Ishikawa (cell line): ENCODE results near the gene ADK.
A peak's percentile ranks its signal among the peaks of the same experiment; 100 is the strongest.

Experiments
- CEBPB ChIP-seq: IDR thresholded peaks from 2 replicates; pipeline ENCODE4 v1.6.1; 2012
- CREB1 ChIP-seq: IDR thresholded peaks from 2 replicates; pipeline ENCODE4 v1.6.1; 2012; ENCODE audit warnings: low read depth
- EGR1 ChIP-seq: IDR thresholded peaks from 2 replicates; pipeline ENCODE4 v1.6.1; 2012
- EP300 ChIP-seq: IDR thresholded peaks from 2 replicates; pipeline ENCODE4 v1.6.1; 2012; ENCODE audit warnings: borderline replicate concordance
- FOXM1 ChIP-seq: IDR thresholded peaks from 2 replicates; pipeline ENCODE4 v1.6.1; 2012; ENCODE audit warnings: low read depth, borderline replicate concordance
- MAX ChIP-seq: IDR thresholded peaks from 2 replicates; pipeline ENCODE4 v1.6.1; 2012
- NFIC ChIP-seq: IDR thresholded peaks from 2 replicates; pipeline ENCODE4 v1.6.1; 2012
- RAD21 ChIP-seq: IDR thresholded peaks from 2 replicates; pipeline ENCODE4 v1.6.1; 2012; ENCODE audit warnings: low read depth
- TAF1 ChIP-seq: IDR thresholded peaks from 2 replicates; pipeline ENCODE4 v1.6.1; 2012; ENCODE audit warnings: low read depth, mild to moderate bottlenecking
- TCF12 ChIP-seq: IDR thresholded peaks from 2 replicates; pipeline ENCODE4 v1.6.1; 2012; ENCODE audit warnings: low read depth
- TEAD4 ChIP-seq: IDR thresholded peaks from 2 replicates; pipeline ENCODE4 v1.6.1; 2012
- USF1 ChIP-seq: IDR thresholded peaks from 2 replicates; pipeline ENCODE4 v1.6.1; 2012
- YY1 ChIP-seq: IDR thresholded peaks from 2 replicates; pipeline ENCODE4 v1.6.1; 2012; ENCODE audit warnings: low read depth
- ZBTB7A ChIP-seq: IDR thresholded peaks from 2 replicates; pipeline ENCODE4 v1.6.1; 2012; ENCODE audit warnings: low read depth
- TF ChIP-seq, protein P1 (sequence below): IDR thresholded peaks from 2 replicates; pipeline ENCODE4 v1.6.1; 2012; ENCODE audit warnings: low read depth, mild to moderate bottlenecking

The ADK gene

GRCh38 chr10:74150204-74150989 is 624 bp upstream of the ADK start, which contains the start of gene AP3M1:
TSS of gene AP3M1 (minus strand) at chr10:74150828. CDS start at chr10:74138379, 12,449 bp downstream.
- TF ChIP-seq, protein P1, sequence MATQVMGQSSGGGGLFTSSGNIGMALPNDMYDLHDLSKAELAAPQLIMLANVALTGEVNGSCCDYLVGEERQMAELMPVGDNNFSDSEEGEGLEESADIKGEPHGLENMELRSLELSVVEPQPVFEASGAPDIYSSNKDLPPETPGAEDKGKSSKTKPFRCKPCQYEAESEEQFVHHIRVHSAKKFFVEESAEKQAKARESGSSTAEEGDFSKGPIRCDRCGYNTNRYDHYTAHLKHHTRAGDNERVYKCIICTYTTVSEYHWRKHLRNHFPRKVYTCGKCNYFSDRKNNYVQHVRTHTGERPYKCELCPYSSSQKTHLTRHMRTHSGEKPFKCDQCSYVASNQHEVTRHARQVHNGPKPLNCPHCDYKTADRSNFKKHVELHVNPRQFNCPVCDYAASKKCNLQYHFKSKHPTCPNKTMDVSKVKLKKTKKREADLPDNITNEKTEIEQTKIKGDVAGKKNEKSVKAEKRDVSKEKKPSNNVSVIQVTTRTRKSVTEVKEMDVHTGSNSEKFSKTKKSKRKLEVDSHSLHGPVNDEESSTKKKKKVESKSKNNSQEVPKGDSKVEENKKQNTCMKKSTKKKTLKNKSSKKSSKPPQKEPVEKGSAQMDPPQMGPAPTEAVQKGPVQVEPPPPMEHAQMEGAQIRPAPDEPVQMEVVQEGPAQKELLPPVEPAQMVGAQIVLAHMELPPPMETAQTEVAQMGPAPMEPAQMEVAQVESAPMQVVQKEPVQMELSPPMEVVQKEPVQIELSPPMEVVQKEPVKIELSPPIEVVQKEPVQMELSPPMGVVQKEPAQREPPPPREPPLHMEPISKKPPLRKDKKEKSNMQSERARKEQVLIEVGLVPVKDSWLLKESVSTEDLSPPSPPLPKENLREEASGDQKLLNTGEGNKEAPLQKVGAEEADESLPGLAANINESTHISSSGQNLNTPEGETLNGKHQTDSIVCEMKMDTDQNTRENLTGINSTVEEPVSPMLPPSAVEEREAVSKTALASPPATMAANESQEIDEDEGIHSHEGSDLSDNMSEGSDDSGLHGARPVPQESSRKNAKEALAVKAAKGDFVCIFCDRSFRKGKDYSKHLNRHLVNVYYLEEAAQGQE, result 0 out of 2 replicates have a peak, but pooled peaks have one; percentile 32
- TF ChIP-seq TAF1, result peak; percentile 72
- TF ChIP-seq NFIC, result peak; percentile 49; the same call in 1 of the 2 replicates
- TF ChIP-seq TEAD4, result peak; percentile 40
- TF ChIP-seq TCF12, result peak; percentile 59
- no peak; the same call in 1 of the 2 replicates for TF ChIP-seq MAX

GRCh38 chr10:74151879-74152722 is 1.1 kb downstream of the ADK start:
- TF ChIP-seq YY1 (no peak), TAF1 (no peak), FOXM1 (no peak), CEBPB (peak; percentile 66; the same call in 1 of the 2 replicates), EP300 (0 out of 2 replicates have a peak, but pooled peaks have one; percentile 4)

GRCh38 chr10:74153123-74153522 is 2.1 kb downstream of the ADK start:
- TF ChIP-seq TEAD4, result peak; percentile 63
- TF ChIP-seq, protein P1, result no peak

GRCh38 chr10:74153676-74154075 is 2.7 kb downstream of the ADK start:
- TF ChIP-seq USF1 (no peak), NFIC (no peak), EGR1 (no peak), TEAD4 (no peak), TAF1 (no peak), FOXM1 (no peak), ZBTB7A (no peak), CEBPB (no peak), YY1 (no peak), MAX (no peak), CREB1 (no peak), EP300 (no peak), RAD21 (no peak)
- TF ChIP-seq, protein P1, result no peak

- TF ChIP-seq EGR1 (no peak), FOXM1 (no peak)
Measured at GRCh38 chr10:74156919-74157289, 5.9 kb downstream of the ADK start.
